Kidney epithelial cell (primary cell): ENCODE measurements around the gene MAP7. TPM values are rescaled to one million over a fixed set of nuclear protein-coding genes. Genes with fewer than 3 reads are reported as not detected.
"Not testable (repeated sequence)": the region's sequence is repeated elsewhere in the genome, so short reads cannot be mapped to it uniquely, and the experiment has no call there.

Experiments
- DNase-seq: peaks from one replicate; pipeline ENCODE4 v3.0.0-alpha.2; 2010; ENCODE audit warnings: low read depth
- H3K27me3 ChIP-seq: 2 replicates; pipeline ENCODE4 v1.6.0; 2011; ENCODE audit warnings: low read length; ENCODE audit not compliant: control insufficient read depth, insufficient read depth
- H3K36me3 ChIP-seq: 2 replicates; pipeline ENCODE4 v1.5.1; 2011; ENCODE audit warnings: low read length; ENCODE audit not compliant: control insufficient read depth, insufficient read depth
- H3K4me3 ChIP-seq: 2 replicates; pipeline ENCODE4 v1.5.1; 2011; ENCODE audit warnings: low read depth, mild to moderate bottlenecking, control low read depth, low read length
- CTCF ChIP-seq: IDR thresholded peaks from 2 replicates; pipeline ENCODE4 v1.5.1; 2011; ENCODE audit warnings: mild to moderate bottlenecking, moderate library complexity, low read length, control low read depth, inconsistent platforms; ENCODE audit not compliant: insufficient read depth, poor library complexity, severe bottlenecking
- total RNA-seq: library from RNA; depleted of rRNA; stranded (reverse); fragments of >200 nt; gene quantifications from 2 replicates; pipeline ENCODE4 v1.2.3, GENCODE V29; 2015

MAP7 gene
- total RNA-seq, 1 donor from 2014 or later = 17.6 TPM

GRCh38 chr6:136401749-136402148 lies 148.5 kb downstream of the MAP7 start:
- H3K4me3 ChIP-seq = no peak overlapping the region
- H3K27me3 ChIP-seq = no peaks in the 10 kb centered on the region
- TF ChIP-seq CTCF = no peak
- peak; percentile 26 for DNase-seq
- no peaks in the 10 kb centered on the region for H3K36me3 ChIP-seq

GRCh38 chr6:136401236-136401635 lies 149.0 kb downstream of the MAP7 start:
- DNase-seq, H3K27me3 ChIP-seq, H3K36me3 ChIP-seq, H3K4me3 ChIP-seq: not testable (repeated sequence)

- H3K27me3 ChIP-seq = no peaks in the 10 kb centered on the region
- no peak overlapping the region for H3K4me3 ChIP-seq
- no peak for DNase-seq
- no peak for TF ChIP-seq CTCF
- no peaks in the 10 kb centered on the region for H3K36me3 ChIP-seq
Observed at GRCh38 chr6:136398453-136398852, 151.8 kb downstream of the MAP7 start.

DNA sequence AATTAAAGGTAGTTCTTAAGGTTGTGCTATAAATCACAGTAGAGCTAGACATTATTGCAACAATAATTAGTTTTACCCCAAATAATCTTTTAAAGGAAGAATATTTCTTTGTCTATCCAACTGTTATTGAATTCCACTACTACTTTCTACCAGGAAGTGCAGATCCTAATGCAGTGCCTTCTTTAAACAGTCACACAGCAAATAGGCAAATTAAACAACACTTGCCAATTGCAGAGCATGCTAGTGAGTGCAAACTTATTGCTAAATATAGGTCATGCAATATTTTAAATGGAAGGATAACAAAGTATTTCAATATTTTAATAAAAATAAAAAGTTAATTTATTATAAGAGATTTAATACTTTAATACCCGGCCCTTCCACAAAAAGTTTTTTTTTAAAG lies 153.3 kb downstream of the MAP7 start:
- no peak for TF ChIP-seq CTCF
- no peaks in the 10 kb centered on the region for H3K36me3 ChIP-seq
- DNase-seq = no peak

GRCh38 chr6:136390959-136391358 lies 159.3 kb downstream of the MAP7 start:
- not testable (repeated sequence) for H3K4me3 ChIP-seq, H3K36me3 ChIP-seq, H3K27me3 ChIP-seq, DNase-seq

More for the DNA sequence above, 153.3 kb downstream of the MAP7 start:
- Histone ChIP-seq H3K4me3 (no peak overlapping the region), H3K27me3 (no peaks in the 10 kb centered on the region)

DNA sequence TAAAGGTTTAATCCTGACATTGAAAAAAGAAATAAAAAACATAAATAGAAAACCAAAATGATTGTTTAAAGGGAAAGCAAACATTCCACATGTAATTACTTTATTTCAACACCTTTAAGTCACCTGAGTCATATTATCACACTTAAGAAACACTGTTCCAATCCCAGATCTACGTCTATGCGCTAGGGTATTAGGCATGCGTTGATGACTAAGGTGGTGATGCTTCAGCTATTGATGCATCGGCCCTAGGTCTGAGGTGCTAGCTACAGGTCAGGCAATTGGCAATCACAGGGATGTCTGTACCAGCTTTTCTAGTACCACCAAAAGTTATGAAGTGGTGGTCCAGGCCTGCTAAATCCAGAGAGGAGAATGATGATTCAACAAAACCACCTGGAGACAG lies 162.9 kb downstream of the MAP7 start:
- Histone ChIP-seq H3K27me3 (no peaks in the 10 kb centered on the region), H3K4me3 (no peak overlapping the region), H3K36me3 (no peaks in the 10 kb centered on the region)
- no peak for TF ChIP-seq CTCF
- DNase-seq = no peak

GRCh38 chr6:136383268-136383937 lies 166.8 kb downstream of the MAP7 start:
- Histone ChIP-seq H3K36me3 (no peaks in the 10 kb centered on the region), H3K27me3 (no peaks in the 10 kb centered on the region), H3K4me3 (no peak overlapping the region)
- TF ChIP-seq CTCF = no peak
- DNase-seq = no peak
